Measurements from ENCODE around the gene REV1.

GRCh38 chr2:99401841-99402240 lies 88.0 kb downstream of the REV1 start:
- TF ChIP-seq CTCF (IDR thresholded peaks at IDR 0.05; ENCODE audit: low read length) = no peak
- TF ChIP-seq EZH2phosphoT487 (IDR thresholded peaks at IDR 0.05; ENCODE audit: low read length) = no peak
